A673 (cell line): ENCODE results near the gene NRXN3.

Source experiments
- EZH2 ChIP-seq: fragments of 200-600 bp; sonication (generic); IDR thresholded peaks from 2 replicates; pipeline ENCODE4 v1.6.1; 2017; ENCODE audit warnings: borderline replicate concordance, low read depth, mild to moderate bottlenecking, mixed read lengths, antibody characterized with exemption, low read length; ENCODE audit not compliant: poor library complexity, severe bottlenecking
- TF ChIP-seq, protein P1 (sequence below): fragments of 300-800, 200-600 bp; sonication (generic); conservative IDR thresholded peaks from 2 replicates; pipeline ENCODE4 v1.5.1; 2017; ENCODE audit warnings: low read depth, mild to moderate bottlenecking, antibody characterized with exemption, low read length, moderate library complexity, mixed read lengths

DNA sequence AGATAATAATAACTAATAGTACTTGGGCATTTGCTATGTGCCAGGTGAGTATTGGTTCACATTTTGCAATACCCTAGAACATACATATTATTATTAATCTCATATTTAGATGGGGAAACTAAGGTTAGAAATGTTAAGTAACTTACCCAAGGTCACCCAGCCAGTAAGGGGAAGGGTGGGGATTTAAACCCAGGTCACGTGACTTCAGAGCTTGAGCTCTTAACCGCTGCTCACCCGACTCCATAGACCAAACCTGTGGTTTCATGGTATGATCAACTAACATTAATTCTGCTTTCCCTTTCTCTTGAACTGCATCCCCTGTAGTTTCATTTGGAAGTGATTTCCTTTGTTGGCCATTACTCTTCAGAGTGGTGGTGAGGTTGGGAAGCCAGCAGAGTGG, 242.3 kb downstream of the NRXN3 start:
- TF ChIP-seq, protein P1, sequence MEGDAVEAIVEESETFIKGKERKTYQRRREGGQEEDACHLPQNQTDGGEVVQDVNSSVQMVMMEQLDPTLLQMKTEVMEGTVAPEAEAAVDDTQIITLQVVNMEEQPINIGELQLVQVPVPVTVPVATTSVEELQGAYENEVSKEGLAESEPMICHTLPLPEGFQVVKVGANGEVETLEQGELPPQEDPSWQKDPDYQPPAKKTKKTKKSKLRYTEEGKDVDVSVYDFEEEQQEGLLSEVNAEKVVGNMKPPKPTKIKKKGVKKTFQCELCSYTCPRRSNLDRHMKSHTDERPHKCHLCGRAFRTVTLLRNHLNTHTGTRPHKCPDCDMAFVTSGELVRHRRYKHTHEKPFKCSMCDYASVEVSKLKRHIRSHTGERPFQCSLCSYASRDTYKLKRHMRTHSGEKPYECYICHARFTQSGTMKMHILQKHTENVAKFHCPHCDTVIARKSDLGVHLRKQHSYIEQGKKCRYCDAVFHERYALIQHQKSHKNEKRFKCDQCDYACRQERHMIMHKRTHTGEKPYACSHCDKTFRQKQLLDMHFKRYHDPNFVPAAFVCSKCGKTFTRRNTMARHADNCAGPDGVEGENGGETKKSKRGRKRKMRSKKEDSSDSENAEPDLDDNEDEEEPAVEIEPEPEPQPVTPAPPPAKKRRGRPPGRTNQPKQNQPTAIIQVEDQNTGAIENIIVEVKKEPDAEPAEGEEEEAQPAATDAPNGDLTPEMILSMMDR: no peak
- TF ChIP-seq EZH2: no peak
